Right lobe of liver (tissue), 4 donors: ENCODE results near the gene CALHM3.

Experiments
- CTCF ChIP-seq, 4 donors: fragments of 200-600 bp in 3 of 4; fragments of 450-650 bp in 1 of 4; IDR thresholded peaks; one replicate each; pipeline versions ENCODE4 v1.5.1 to v1.8.0; 2016 to 2022; ENCODE audit warnings: antibody characterized with exemption in 4 of 4, mild to moderate bottlenecking in 2 of 4
- POLR2A ChIP-seq: fragments of 450-650 bp; IDR thresholded peaks from one replicate; pipeline ENCODE4 v1.6.1; 2017; ENCODE audit warnings: antibody characterized with exemption, mild to moderate bottlenecking
- donor health status: DM: no; HTN: no; CAD: no.
- donor health status: DM: no; HTN: no; CAD: no.
- donor health status: DM: no; HTN: yes; CAD: no.

- TF ChIP-seq POLR2A (no peak), CTCF (IDR thresholded peaks at IDR 0.05) (no peak)
These were observed 20.0 kb upstream of the CALHM3 start for GRCh38 chr10:103498936-103499638.
